Sigmoid colon (tissue), 7 donors: ENCODE measurements around the gene RAB14. TPM values are rescaled to one million over a fixed set of nuclear protein-coding genes. Genes with fewer than 3 reads are reported as not detected.

Experiments
- DNase-seq: peaks from one replicate; pipeline ENCODE4 v3.0.0-alpha.2; 2019
- H3K27ac ChIP-seq, 4 donors: fragments of 200-600 bp; sonication (generic); one replicate each; pipeline ENCODE4 v1.5.1; 2016 to 2019; ENCODE audit warnings: mild to moderate bottlenecking in 1 of 4
- H3K27me3 ChIP-seq, 3 donors: fragments of 200-600 bp; sonication (generic); one replicate each; pipeline ENCODE4 v1.5.1; 2019; ENCODE audit warnings: mild to moderate bottlenecking in 1 of 3
- H3K36me3 ChIP-seq, 4 donors: fragments of 200-600 bp; sonication (generic); one replicate each; pipeline ENCODE4 v1.5.1; 2016 to 2019
- H3K4me1 ChIP-seq, 4 donors: fragments of 200-600 bp; sonication (generic); one replicate each; pipeline ENCODE4 v1.5.1; 2017 to 2019
- H3K4me3 ChIP-seq, 4 donors: fragments of 200-600 bp; sonication (generic); one replicate each; pipeline ENCODE4 v1.5.1; 2017 to 2019; ENCODE audit warnings: mild to moderate bottlenecking in 2 of 4, moderate library complexity in 1 of 4
- H3K9me3 ChIP-seq, 4 donors: fragments of 200-600 bp in 3 of 4; sonication (generic) in 3 of 4; one replicate each; pipeline versions ENCODE4 v1.5.1 to v1.6.1; 2013 to 2019
- EP300 ChIP-seq, 4 donors: sonication (generic); formaldehyde crosslinking; IDR thresholded peaks; one replicate each; pipeline ENCODE4 v1.6.1; 2017; ENCODE audit warnings: antibody characterized with exemption in 4 of 4
- POLR2A ChIP-seq, 2 donors: fragments of 450-650 bp; IDR thresholded peaks; one replicate each; pipeline ENCODE4 v1.6.1; 2016; ENCODE audit warnings: antibody characterized with exemption in 2 of 2, mild to moderate bottlenecking in 2 of 2, moderate library complexity in 2 of 2
- POLR2AphosphoS5 ChIP-seq, 4 donors: sonication (generic); formaldehyde crosslinking; IDR thresholded peaks; one replicate each; pipeline ENCODE4 v1.6.1; 2017; ENCODE audit warnings: antibody characterized with exemption in 4 of 4
- WGBS, 2 donors: extraction: QIAGEN DNeasy Blood & Tissue Kit; methylation state at CpG; one replicate each; pipeline ENCODE4 v1.1.7; 2013; 5-methylcytosine and 5-hydroxymethylcytosine counted together
- intact Hi-C: fragments of 100-400 bp; cut with DNase I; formaldehyde crosslinking; loops from one replicate; pipeline ENCODE4 v1.15.1; 2023
- polyA plus RNA-seq, 3 donors: library from polyadenylated mRNA; stranded (reverse); fragments of 200-250 nt; gene quantifications; one replicate each; pipeline ENCODE4 v1.2.3, GENCODE V29; 2013
- total RNA-seq, 4 donors: library from RNA; depleted of rRNA; stranded (reverse); fragments of >200 nt; gene quantifications; one replicate each; pipeline ENCODE4 v1.1.0, GENCODE V29; 2016
- TF ChIP-seq, protein P1 (sequence below), 4 experiments: fragments of 450-650 bp in 3 of 4; fragments of 200-600 bp in 1 of 4; IDR thresholded peaks; one replicate each; pipeline ENCODE4 v1.5.1; 2016 to 2019; ENCODE audit warnings: antibody characterized with exemption in 4 of 4, mild to moderate bottlenecking in 3 of 4, moderate library complexity in 2 of 4
- donor health status: healthy with polysubstance abuse.
- donor health status: Bipolar disorder and iron deficiency.
- donor health status: healthy.

RAB14 gene
- total and polyA plus RNA-seq, 7 donors, result 28.2 to 61.7 (median 33.2) TPM

DNA sequence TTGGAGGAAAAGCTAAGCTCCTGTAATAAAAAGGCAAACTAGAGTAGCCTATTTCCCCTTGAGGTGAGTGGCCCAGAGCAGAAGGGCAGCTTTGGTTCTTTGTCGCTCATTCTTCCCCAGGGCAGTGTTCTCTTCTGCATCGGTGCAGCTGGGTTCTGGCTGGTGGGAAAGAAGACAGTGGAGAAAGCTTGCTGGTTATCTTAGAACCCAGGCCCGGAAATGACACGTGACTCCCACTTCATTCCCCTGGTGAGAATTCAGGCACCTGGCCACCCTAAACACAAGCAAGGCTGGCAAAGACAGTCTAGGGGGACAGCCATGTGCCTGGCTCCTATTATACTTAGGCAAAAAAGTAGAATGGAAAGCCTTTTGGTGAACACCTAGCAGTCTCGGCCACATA, 33.8 kb upstream of the RAB14 start:
- DNase-seq, result no peak
- WGBS, 2 donors, result 97% methylated on average over 5 of the region's 5 CpGs
- Histone ChIP-seq H3K4me3 (no peak overlapping the region), H3K27me3 (no peaks in the 10 kb centered on the region), H3K36me3 (no peaks in the 10 kb centered on the region), H3K4me1 (no peaks in the 10 kb centered on the region), H3K27ac (no peak overlapping the region), H3K9me3 (no peaks in the 10 kb centered on the region)
- TF ChIP-seq, protein P1, sequence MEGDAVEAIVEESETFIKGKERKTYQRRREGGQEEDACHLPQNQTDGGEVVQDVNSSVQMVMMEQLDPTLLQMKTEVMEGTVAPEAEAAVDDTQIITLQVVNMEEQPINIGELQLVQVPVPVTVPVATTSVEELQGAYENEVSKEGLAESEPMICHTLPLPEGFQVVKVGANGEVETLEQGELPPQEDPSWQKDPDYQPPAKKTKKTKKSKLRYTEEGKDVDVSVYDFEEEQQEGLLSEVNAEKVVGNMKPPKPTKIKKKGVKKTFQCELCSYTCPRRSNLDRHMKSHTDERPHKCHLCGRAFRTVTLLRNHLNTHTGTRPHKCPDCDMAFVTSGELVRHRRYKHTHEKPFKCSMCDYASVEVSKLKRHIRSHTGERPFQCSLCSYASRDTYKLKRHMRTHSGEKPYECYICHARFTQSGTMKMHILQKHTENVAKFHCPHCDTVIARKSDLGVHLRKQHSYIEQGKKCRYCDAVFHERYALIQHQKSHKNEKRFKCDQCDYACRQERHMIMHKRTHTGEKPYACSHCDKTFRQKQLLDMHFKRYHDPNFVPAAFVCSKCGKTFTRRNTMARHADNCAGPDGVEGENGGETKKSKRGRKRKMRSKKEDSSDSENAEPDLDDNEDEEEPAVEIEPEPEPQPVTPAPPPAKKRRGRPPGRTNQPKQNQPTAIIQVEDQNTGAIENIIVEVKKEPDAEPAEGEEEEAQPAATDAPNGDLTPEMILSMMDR (IDR thresholded peaks at IDR 0.05), result no peak
- no peak for TF ChIP-seq POLR2AphosphoS5 (IDR thresholded peaks at IDR 0.05)
- no peak for TF ChIP-seq POLR2A (IDR thresholded peaks at IDR 0.05)
- TF ChIP-seq EP300 (IDR thresholded peaks at IDR 0.05), result no peak
- intact Hi-C loops, result no loop called here

DNA sequence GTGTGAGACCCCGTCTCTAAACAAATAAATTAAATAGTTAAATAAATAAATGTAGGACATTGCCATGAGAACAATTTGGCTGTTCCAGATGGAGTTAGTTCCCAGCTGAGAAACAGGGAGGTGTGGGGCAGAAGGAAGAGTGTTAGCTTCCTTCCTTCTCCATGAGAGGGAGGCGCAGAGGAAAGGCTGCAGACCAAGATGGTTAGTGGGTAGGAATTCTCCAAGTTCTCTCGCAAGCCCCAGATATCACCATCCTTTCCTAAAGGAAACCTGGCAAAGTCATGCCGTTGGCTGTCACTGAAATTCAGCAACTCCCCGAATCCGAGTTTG, 33.1 kb upstream of the RAB14 start:
- no peak for TF ChIP-seq POLR2A (IDR thresholded peaks at IDR 0.05)
- TF ChIP-seq EP300 (IDR thresholded peaks at IDR 0.05), result no peak
- TF ChIP-seq, protein P1 (IDR thresholded peaks at IDR 0.05), result no peak
- no peak for TF ChIP-seq POLR2AphosphoS5 (IDR thresholded peaks at IDR 0.05)
- H3K27ac ChIP-seq, result no peak overlapping the region
- H3K9me3 ChIP-seq, result no peaks in the 10 kb centered on the region
- no peaks in the 10 kb centered on the region for H3K4me1 ChIP-seq
- DNase-seq, result no peak
- WGBS, 2 donors, result 88 to 92% methylated on average over 6 of the region's 6 CpGs
- H3K27me3 ChIP-seq, result no peaks in the 10 kb centered on the region
- no peak overlapping the region for H3K4me3 ChIP-seq
- intact Hi-C loops, result no loop called here
- H3K36me3 ChIP-seq, result no peaks in the 10 kb centered on the region

DNA sequence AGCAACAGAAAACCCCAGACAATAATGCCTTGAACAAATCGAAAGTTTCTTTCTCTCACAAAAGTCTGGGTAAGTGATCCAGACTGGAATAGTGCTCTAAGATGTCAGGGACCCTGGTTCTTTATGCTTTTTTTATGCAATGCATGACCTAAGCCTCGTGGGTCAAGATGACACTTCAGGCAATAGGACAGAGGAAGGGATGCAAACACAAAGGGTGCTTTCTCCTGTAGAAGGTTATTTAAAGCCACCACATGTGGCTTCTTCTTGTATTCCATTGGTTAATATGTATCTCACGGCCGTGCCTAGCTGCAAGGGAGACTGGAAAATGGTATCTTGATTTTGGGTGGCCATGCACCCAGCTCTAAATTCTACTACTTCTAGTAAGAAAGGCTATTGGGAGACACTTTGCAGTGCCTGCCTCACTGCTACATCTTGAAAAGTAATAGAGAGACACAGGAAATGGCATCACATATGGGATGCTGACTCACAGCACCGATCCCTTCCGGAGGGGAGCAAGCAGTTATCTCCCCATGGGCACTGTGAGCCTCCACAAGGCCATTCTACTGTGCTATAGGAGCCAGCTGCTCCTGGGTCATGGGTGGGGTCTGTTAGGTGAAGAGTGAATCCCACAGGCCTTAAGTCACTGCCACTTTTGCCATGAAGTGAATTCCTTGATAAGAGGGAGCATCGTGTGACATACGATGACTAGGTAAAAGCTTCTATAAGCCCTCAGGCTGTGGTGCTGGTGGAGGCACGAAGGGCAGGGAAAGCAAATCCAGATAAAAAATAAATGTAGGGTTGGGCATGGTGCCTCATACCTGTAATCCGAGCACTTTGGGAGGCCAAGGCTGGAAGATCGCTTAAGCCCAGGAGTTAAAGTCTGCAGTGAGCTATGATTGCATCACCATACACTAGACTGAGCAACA, 32.5 kb upstream of the RAB14 start:
- no peak for DNase-seq
- H3K9me3 ChIP-seq, result no peaks in the 10 kb centered on the region
- H3K36me3 ChIP-seq, result no peaks in the 10 kb centered on the region
- no peaks in the 10 kb centered on the region for H3K4me1 ChIP-seq
- intact Hi-C loops, result no loop called here
- no peak for TF ChIP-seq POLR2A (IDR thresholded peaks at IDR 0.05)
- no peak for TF ChIP-seq POLR2AphosphoS5 (IDR thresholded peaks at IDR 0.05)
- TF ChIP-seq, protein P1 (IDR thresholded peaks at IDR 0.05), result no peak
- no peak for TF ChIP-seq EP300 (IDR thresholded peaks at IDR 0.05)
- no peaks in the 10 kb centered on the region for H3K27me3 ChIP-seq
- H3K4me3 ChIP-seq, result no peak overlapping the region
- WGBS, 2 donors, result 88 to 93% methylated on average over 11 of the region's 11 CpGs
- H3K27ac ChIP-seq, result no peak overlapping the region

DNA sequence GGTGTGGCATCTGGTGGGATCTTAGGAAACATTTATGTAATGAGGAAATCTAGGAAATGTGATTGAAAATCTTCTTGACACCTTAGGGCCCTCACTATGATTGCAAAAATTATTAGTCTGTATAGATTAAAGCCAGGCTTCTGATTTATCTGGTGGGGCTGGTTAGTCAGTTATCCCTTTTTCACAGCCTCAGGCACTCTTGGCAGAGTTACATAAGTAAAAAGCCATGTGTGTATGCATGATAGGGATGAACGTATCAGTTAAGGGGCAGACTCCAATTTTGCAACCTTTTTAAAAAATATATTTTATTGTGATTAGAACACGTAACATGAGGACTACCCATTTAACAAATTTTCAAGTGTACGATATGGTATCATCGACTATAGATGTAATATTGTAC, 30.6 kb upstream of the RAB14 start:
- no peak overlapping the region for H3K4me3 ChIP-seq
- no peak for DNase-seq
- intact Hi-C loops, result no loop called here
- H3K4me1 ChIP-seq, result no peaks in the 10 kb centered on the region
- H3K9me3 ChIP-seq, result no peaks in the 10 kb centered on the region
- H3K27ac ChIP-seq, result no peak overlapping the region
- no peaks in the 10 kb centered on the region for H3K36me3 ChIP-seq
- WGBS, 2 donors, result 97% methylated on average over 4 of the region's 4 CpGs
- TF ChIP-seq POLR2AphosphoS5 (IDR thresholded peaks at IDR 0.05) (no peak), EP300 (IDR thresholded peaks at IDR 0.05) (no peak), POLR2A (IDR thresholded peaks at IDR 0.05) (no peak)
- TF ChIP-seq, protein P1 (IDR thresholded peaks at IDR 0.05), result no peak
- no peaks in the 10 kb centered on the region for H3K27me3 ChIP-seq
